Measurements from ENCODE around the gene CYSTM1. TPM values are rescaled to one million over a fixed set of nuclear protein-coding genes. Genes with fewer than 3 reads are reported as not detected.

CYSTM1 gene
- polyA plus RNA-seq, 10 donors = 19.6 to 40.6 (median 37.0) TPM

- no peak for DNase-seq
Observed at GRCh38 chr5:140292212-140293036, 117.4 kb downstream of the CYSTM1 start.

Other genes starting within 250 kb of the CYSTM1 start
- gene NRG2, start 131.9 kb upstream of the CYSTM1 start, polyA plus RNA-seq (ENCODE audit: insufficient read length in 10 of 10) = 1 to 10 TPM in 8 of 10 donors, under 1 TPM in 2; 0.64 to 2.1 (median 1.5) TPM
- gene PURA, start 61.1 kb upstream of the CYSTM1 start, polyA plus RNA-seq (ENCODE audit: insufficient read length in 10 of 10) = 10 to 100 TPM in 2 of 10 donors, 1 to 10 TPM in 8; 8.2 to 11.9 (median 9.4) TPM
- 1 to 10 TPM; 4.0 to 8.7 (median 5.4) TPM for gene IGIP, start 49.3 kb upstream of the CYSTM1 start, polyA plus RNA-seq (ENCODE audit: insufficient read length in 10 of 10)
- 10 to 100 TPM; 63.7 to 88.9 (median 73.7) TPM for gene PFDN1, start 127.9 kb downstream of the CYSTM1 start, polyA plus RNA-seq (ENCODE audit: insufficient read length in 10 of 10)
- 10 to 100 TPM; 11.9 to 35.3 (median 16.6) TPM for gene HBEGF, start 171.4 kb downstream of the CYSTM1 start, polyA plus RNA-seq (ENCODE audit: insufficient read length in 10 of 10)
- gene SLC4A9, start 185.0 kb downstream of the CYSTM1 start, polyA plus RNA-seq (ENCODE audit: insufficient read length in 10 of 10) = under 1 TPM in 3 of 10 donors, not detected in 7; 0.14 to 0.30 (median 0.17) TPM
- 10 to 100 TPM; 53.5 to 87.5 (median 65.3) TPM for gene ANKHD1, start 226.6 kb downstream of the CYSTM1 start, polyA plus RNA-seq (ENCODE audit: insufficient read length in 10 of 10)

All from muscle of back (tissue), 11 donors.